ENCODE measurements around the gene DUSP16.

- TF ChIP-seq CTCF (IDR thresholded peaks at IDR 0.05) (no peak), POLR2A (IDR thresholded peaks at IDR 0.05) (no peak)
Measured at GRCh38 chr12:12470751-12471306, 91.8 kb downstream of the DUSP16 start.

All from lower leg skin (tissue), 3 donors.